Activated naive CD8-positive, alpha-beta T cell treated with anti-CD3 and anti-CD28 coated beads for 36 hours (primary cell): Measurements from ENCODE around the gene PGC. TPM values are rescaled to one million over a fixed set of nuclear protein-coding genes. Genes with fewer than 3 reads are reported as not detected.
"Not testable (repeated sequence)": the region's sequence is repeated elsewhere in the genome, so short reads cannot be mapped to it uniquely, and the experiment has no call there.

Experiments
- DNase-seq: peaks from one replicate; pipeline ENCODE4 v3.0.0; 2021
- H3K27ac Mint-ChIP-seq: one replicate; pipeline ENCODE4 v1.8.0; 2022; ENCODE audit warnings: mild to moderate bottlenecking, moderate library complexity, mixed read lengths
- H3K27me3 Mint-ChIP-seq: one replicate; pipeline ENCODE4 v1.8.0; 2022; ENCODE audit warnings: mild to moderate bottlenecking, mixed read lengths
- H3K36me3 Mint-ChIP-seq: one replicate; pipeline ENCODE4 v1.8.0; 2021; ENCODE audit warnings: mild to moderate bottlenecking, mixed read lengths
- H3K4me1 Mint-ChIP-seq: one replicate; pipeline ENCODE4 v1.8.0; 2021; ENCODE audit warnings: mixed read lengths
- H3K4me3 Mint-ChIP-seq: one replicate; pipeline ENCODE4 v1.8.0; 2022; ENCODE audit warnings: mild to moderate bottlenecking, moderate library complexity, mixed read lengths
- H3K9me3 Mint-ChIP-seq: one replicate; pipeline ENCODE4 v1.8.0; 2022; ENCODE audit warnings: mixed read lengths
- total RNA-seq, 2 experiments: library from RNA; stranded (reverse); gene quantifications; one replicate each; pipeline ENCODE4 v1.2.3, GENCODE V29; 2021

PGC gene
- total RNA-seq, 2 experiments from 2014 or later, result not detected

DNA sequence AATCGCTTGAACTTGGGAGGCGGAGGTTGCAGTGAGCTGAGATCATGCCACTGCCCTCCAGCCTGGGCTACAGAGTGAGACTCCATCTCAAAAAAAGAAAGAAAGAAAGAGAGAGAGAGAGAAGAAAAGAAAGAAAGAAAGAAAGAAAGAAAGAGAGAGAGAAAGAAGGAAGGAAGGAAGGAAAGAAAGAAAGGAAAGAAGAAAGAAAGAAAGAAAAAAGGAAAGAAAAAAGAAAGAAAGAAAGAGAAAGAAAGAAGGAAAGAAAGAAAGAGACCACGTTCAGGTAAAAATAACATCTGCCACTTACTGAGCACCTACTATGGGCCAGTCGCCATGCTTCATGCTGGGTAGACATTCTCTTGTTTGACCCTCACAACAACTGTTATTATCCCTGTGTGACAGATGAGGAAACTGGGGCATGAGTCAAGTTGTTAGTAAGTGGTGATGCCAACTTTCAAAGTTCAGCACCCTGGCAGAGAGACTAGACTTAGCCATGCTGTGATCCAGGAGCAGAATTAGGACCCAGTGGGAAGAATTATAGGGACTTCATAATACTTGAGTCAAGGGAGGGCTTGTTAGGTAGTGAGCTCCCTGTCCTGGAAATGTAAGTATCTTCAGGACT, 19.0 kb upstream of the PGC start:
- H3K4me3 Mint-ChIP-seq, DNase-seq, H3K27me3 Mint-ChIP-seq, H3K36me3 Mint-ChIP-seq, H3K9me3 Mint-ChIP-seq, H3K27ac Mint-ChIP-seq: not testable (repeated sequence)
- peaks cover 11% of the 10 kb centered on the region for H3K4me1 Mint-ChIP-seq

- Mint-ChIP-seq H3K4me3 (no peak overlapping the region), H3K27me3 (no peaks in the 10 kb centered on the region), H3K9me3 (no peaks in the 10 kb centered on the region)
Observed at GRCh38 chr6:41763470-41763869, 16.3 kb upstream of the PGC start.

DNA sequence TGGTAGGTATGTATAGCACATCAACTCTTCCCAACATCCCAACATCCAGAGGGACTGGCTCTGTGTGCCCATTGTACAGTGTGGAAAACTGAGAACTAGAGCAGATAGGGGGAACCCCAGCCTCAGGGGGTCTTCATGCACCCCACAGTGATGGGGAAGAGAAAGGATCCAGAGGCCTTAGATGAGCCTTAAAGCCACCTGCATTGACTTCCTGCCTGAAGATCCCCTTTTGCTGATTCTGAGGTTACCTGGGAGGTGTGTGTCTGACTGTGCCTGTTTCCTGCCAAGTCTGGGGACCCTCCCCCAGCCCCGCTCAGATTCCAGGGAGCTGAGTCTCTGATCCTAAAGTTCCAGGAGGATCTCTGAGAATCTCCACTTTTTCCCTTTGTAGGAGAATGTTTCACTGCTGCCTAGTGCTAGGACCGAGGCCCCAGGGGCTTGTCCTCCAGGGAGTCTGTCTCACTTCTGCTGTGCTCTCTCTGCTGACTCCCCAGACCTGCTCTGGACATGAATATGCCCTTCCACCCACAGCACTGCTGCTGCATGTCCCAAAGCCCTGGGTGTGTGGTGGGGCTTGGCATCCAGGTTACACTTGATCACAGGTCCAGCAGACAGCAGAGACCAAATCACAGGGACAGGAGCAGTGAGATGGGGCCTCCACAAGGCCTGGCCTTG, 12.8 kb upstream of the PGC start:
- H3K4me3 Mint-ChIP-seq, result no peak overlapping the region
- H3K36me3 Mint-ChIP-seq, result no peaks in the 10 kb centered on the region
- H3K27me3 Mint-ChIP-seq, result peaks cover 3% of the 10 kb centered on the region
- no peaks in the 10 kb centered on the region for H3K4me1 Mint-ChIP-seq
- H3K9me3 Mint-ChIP-seq, result no peaks in the 10 kb centered on the region
- H3K27ac Mint-ChIP-seq, result no peak overlapping the region
- DNase-seq, result no peak

More at GRCh38 chr6:41763470-41763869, 16.3 kb upstream of the PGC start:
- no peak for DNase-seq
- H3K4me1 Mint-ChIP-seq, result peaks cover 4% of the 10 kb centered on the region
- H3K27ac Mint-ChIP-seq, result no peak overlapping the region
- H3K36me3 Mint-ChIP-seq, result no peaks in the 10 kb centered on the region

DNA sequence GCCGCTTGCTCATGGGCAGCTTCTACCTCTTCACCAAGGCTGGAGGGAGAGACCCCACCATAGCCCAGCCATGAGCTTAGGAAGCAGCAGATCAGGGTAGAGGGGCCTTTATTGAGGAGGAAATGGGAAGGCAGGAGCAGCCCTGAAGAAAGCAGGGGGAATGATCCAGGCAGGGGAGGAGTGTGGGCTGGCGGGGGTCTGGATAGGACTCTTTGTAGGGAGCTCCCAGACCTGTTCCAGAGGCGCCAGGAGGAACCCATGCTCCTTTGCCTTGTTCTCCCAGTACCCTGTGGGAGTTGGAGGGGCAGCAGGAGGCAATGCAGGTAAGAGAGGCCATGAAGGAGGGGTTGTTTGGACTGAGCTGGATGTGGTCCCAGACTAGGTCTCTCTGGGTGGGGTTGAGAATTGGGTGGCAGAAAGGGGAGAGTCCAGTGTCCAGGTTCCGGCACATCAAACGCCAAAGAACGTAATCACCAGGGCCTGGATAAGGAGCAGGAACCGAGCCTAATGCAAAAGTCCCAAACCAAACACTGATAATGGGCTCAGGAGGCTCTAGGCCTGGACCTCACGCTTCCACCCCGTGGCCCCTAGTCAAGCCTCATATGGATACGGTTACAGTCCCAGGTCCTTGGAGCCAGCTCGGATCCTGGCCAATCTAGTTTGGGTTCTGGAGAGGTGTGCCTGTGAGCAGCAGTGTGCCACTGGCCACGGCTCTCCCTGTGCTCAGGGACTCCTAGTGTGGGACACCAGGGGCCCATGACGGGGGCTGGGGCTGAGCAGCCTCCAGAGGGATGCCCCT, 12.1 kb upstream of the PGC start:
- Mint-ChIP-seq H3K27ac (no peak overlapping the region), H3K27me3 (peaks cover 3% of the 10 kb centered on the region), H3K4me3 (no peak overlapping the region), H3K4me1 (no peaks in the 10 kb centered on the region), H3K9me3 (no peaks in the 10 kb centered on the region), H3K36me3 (no peaks in the 10 kb centered on the region)
- DNase-seq, result no peak

- H3K9me3 Mint-ChIP-seq, result no peaks in the 10 kb centered on the region
- H3K4me1 Mint-ChIP-seq, result no peaks in the 10 kb centered on the region
- H3K4me3 Mint-ChIP-seq, result no peak overlapping the region
- H3K36me3 Mint-ChIP-seq, result no peaks in the 10 kb centered on the region
- H3K27ac Mint-ChIP-seq, result no peak overlapping the region
- H3K27me3 Mint-ChIP-seq, result peaks cover 3% of the 10 kb centered on the region
- DNase-seq, result no peak
Observed at GRCh38 chr6:41758641-41759035, 11.4 kb upstream of the PGC start.

GRCh38 chr6:41757931-41758640, 10.9 kb upstream of the PGC start:
- H3K36me3 Mint-ChIP-seq, result no peaks in the 10 kb centered on the region
- H3K9me3 Mint-ChIP-seq, result no peaks in the 10 kb centered on the region
- no peaks in the 10 kb centered on the region for H3K4me1 Mint-ChIP-seq
- no peak overlapping the region for H3K27ac Mint-ChIP-seq
- no peak for DNase-seq
- H3K4me3 Mint-ChIP-seq, result no peak overlapping the region
- H3K27me3 Mint-ChIP-seq, result peaks cover 3% of the 10 kb centered on the region

DNA sequence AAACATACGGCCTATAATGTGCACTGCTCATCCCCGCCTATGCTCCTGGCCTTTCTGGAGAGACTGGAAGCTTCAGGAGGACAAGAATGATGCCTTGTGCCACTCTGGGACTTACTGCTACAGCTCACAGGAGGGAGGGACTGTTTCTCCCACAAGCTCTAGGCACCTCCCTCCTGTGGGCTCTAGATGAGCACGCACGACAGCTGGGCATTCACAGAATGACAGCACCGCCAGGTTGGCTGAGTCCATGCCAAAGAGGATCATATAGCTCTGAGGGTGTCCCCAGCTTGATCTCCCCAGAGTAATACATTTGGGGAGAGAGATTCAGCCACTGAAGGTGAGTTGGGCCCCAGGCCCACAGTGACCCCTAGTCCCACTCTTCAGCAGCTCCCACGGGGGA, 10.1 kb upstream of the PGC start:
- no peaks in the 10 kb centered on the region for H3K4me1 Mint-ChIP-seq
- H3K36me3 Mint-ChIP-seq, result no peaks in the 10 kb centered on the region

GRCh38 chr6:41756354-41756753, 9.2 kb upstream of the PGC start:
- Mint-ChIP-seq H3K4me3 (no peak overlapping the region), H3K9me3 (no peaks in the 10 kb centered on the region), H3K4me1 (no peaks in the 10 kb centered on the region), H3K27me3 (peaks cover 3% of the 10 kb centered on the region), H3K36me3 (no peaks in the 10 kb centered on the region), H3K27ac (no peak overlapping the region)
- DNase-seq, result no peak

More for the DNA sequence above, 10.1 kb upstream of the PGC start:
- H3K27ac Mint-ChIP-seq, result no peak overlapping the region
- no peaks in the 10 kb centered on the region for H3K9me3 Mint-ChIP-seq
- DNase-seq, result no peak
- H3K27me3 Mint-ChIP-seq, result peaks cover 3% of the 10 kb centered on the region
- H3K4me3 Mint-ChIP-seq, result no peak overlapping the region

GRCh38 chr6:41755895-41756294, 8.7 kb upstream of the PGC start:
- no peaks in the 10 kb centered on the region for H3K4me1 Mint-ChIP-seq
- H3K27me3 Mint-ChIP-seq, result peaks cover 3% of the 10 kb centered on the region
- no peaks in the 10 kb centered on the region for H3K36me3 Mint-ChIP-seq
- H3K4me3 Mint-ChIP-seq, result no peak overlapping the region
- no peak overlapping the region for H3K27ac Mint-ChIP-seq
- H3K9me3 Mint-ChIP-seq, result no peaks in the 10 kb centered on the region
- no peak for DNase-seq

DNA sequence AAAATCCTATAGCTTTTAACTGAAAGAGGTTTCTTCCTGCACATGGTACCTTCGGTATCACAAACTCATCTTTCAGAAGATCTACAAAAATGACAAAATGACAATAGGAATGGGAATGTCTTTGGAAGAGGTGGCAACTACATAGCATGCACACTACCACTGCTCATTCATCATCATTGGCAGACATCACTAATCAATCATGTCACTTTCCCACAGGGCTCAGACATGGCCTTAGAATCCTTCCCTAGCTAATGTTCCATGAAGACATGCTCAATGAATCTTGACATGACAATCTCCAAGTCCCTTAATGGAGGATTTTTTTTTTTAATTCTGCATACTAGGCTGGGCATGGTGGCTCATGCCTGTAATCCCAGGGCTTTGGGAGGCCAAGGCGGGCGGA, 3.2 kb upstream of the PGC start:
- no peaks in the 10 kb centered on the region for H3K9me3 Mint-ChIP-seq
- H3K4me3 Mint-ChIP-seq, result no peak overlapping the region
- no peaks in the 10 kb centered on the region for H3K4me1 Mint-ChIP-seq
- H3K27me3 Mint-ChIP-seq, result peaks cover 2% of the 10 kb centered on the region
- H3K27ac Mint-ChIP-seq, result no peak overlapping the region
- no peak for DNase-seq
- no peaks in the 10 kb centered on the region for H3K36me3 Mint-ChIP-seq

DNA sequence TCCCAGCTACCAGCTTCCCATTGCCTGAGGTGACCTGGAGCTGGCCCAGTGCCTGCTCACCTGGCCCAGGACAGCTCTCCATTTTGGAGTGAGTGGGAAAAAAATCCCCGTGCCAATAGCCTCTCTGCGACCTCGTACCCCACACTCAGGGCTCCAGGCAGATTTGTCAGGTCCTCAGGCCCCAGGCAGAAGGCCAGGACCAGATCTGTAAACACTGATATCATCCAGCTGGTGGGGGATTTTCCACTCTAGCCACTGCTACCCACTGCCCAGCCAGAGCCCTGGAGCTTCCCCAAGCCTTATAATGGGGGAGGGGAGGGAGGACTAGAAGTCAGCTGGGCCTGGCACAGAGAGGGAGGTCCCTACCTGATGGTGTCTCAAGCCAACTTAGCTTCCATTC, 1.3 kb upstream of the PGC start:
- Mint-ChIP-seq H3K4me1 (no peaks in the 10 kb centered on the region), H3K36me3 (no peaks in the 10 kb centered on the region)

GRCh38 chr6:41748102-41748477, 893 bp upstream of the PGC start:
- H3K9me3 Mint-ChIP-seq, result no peaks in the 10 kb centered on the region
- H3K27me3 Mint-ChIP-seq, result no peaks in the 10 kb centered on the region
- no peak overlapping the region for H3K4me3 Mint-ChIP-seq
- H3K4me1 Mint-ChIP-seq, result no peaks in the 10 kb centered on the region
- DNase-seq, result no peak
- no peak overlapping the region for H3K27ac Mint-ChIP-seq
- no peaks in the 10 kb centered on the region for H3K36me3 Mint-ChIP-seq

More for the DNA sequence above, 1.3 kb upstream of the PGC start:
- H3K27ac Mint-ChIP-seq, result no peak overlapping the region
- no peaks in the 10 kb centered on the region for H3K9me3 Mint-ChIP-seq
- no peaks in the 10 kb centered on the region for H3K27me3 Mint-ChIP-seq
- DNase-seq, result no peak
- no peak overlapping the region for H3K4me3 Mint-ChIP-seq

GRCh38 chr6:41746107-41746506, 1.1 kb downstream of the PGC start:
- Mint-ChIP-seq H3K27ac (no peak overlapping the region), H3K4me3 (no peak overlapping the region)

GRCh38 chr6:41744236-41744787, 2.9 kb downstream of the PGC start:
- DNase-seq, result no peak
- Mint-ChIP-seq H3K9me3 (no peaks in the 10 kb centered on the region), H3K4me1 (no peaks in the 10 kb centered on the region), H3K27me3 (no peaks in the 10 kb centered on the region), H3K27ac (no peak overlapping the region), H3K4me3 (no peak overlapping the region), H3K36me3 (no peaks in the 10 kb centered on the region)

More at GRCh38 chr6:41746107-41746506, 1.1 kb downstream of the PGC start:
- no peak for DNase-seq
- no peaks in the 10 kb centered on the region for H3K9me3 Mint-ChIP-seq
- no peaks in the 10 kb centered on the region for H3K4me1 Mint-ChIP-seq
- no peaks in the 10 kb centered on the region for H3K36me3 Mint-ChIP-seq
- no peaks in the 10 kb centered on the region for H3K27me3 Mint-ChIP-seq
